ENCODE measurements around the gene PTPRT. TPM values are rescaled to one million over a fixed set of nuclear protein-coding genes. Genes with fewer than 3 reads are reported as not detected.

PTPRT gene
- polyA plus RNA-seq, 1 of the 3 experiments (the other 2 are of a cell fraction): not detected

DNA sequence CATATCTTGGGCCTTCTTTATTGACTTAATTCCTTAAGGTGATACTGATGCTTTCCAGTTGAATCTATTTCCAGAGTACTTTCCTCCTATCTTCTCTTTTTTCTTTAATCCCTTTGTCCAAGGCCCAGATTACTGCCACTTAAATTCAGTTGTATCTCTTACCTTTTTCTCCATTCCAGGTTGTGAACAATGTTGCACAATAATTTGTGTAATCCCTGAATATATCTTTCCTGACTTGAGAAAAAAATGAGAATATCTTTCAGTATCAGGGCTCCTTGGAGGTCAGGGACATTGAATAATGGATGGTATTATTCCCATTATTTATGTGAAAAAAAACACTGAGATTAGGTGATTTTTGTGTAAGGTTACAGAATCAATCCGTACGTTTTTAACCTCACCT lies 683.3 kb downstream of the PTPRT start:
- DNase-seq: no peak
- Histone ChIP-seq H3K79me2 (ENCODE audit: insufficient read depth) (no peaks in the 10 kb centered on the region), H3K9ac (no peak overlapping the region), H3K36me3 (replicated peaks in 1 of 2; ENCODE audit: control insufficient read depth in 1 of 2, insufficient read depth in 2 of 2, low read length in 1 of 2) (no peaks in the 10 kb centered on the region), H3K9me2 (peaks cover 4% of the 10 kb centered on the region; the same call in 1 of the 2 replicates), H4K20me1 (ENCODE audit: insufficient read depth) (no peaks in the 10 kb centered on the region), H3K4me1 (ENCODE audit: control insufficient read depth in 1 of 2, insufficient read depth in 2 of 2, low read depth in 1 of 2, low read length in 1 of 2) (peaks cover 0 to 2% of the 10 kb centered on the region in 2 experiments; a peak in 1 of 4 replicates), H3K4me2 (no peak overlapping the region), H2AFZ (ENCODE audit: low read depth) (no peak overlapping the region), H3K9me3 (0 out of 2 replicates have a peak, but pooled peaks cover 3% of the 10 kb centered on the region), H3K27ac (ENCODE audit: low read depth in 2 of 2, low read length in 1 of 2) (no peak overlapping the region), H3K27me3 (ENCODE audit: insufficient read depth) (no peaks in the 10 kb centered on the region), H3K4me3 (ENCODE audit: low read depth in 2 of 2, low read length in 1 of 2) (no peak overlapping the region), H3F3A (replicated peaks; ENCODE audit: insufficient read depth) (no peaks in the 10 kb centered on the region)
- TF ChIP-seq MEF2A (IDR thresholded peaks at IDR 0.05; ENCODE audit: borderline replicate concordance, low read depth) (no peak), CHD2 (IDR thresholded peaks at IDR 0.05; ENCODE audit: low read length, partially characterized antibody) (no peak), POLR2AphosphoS5 (IDR thresholded peaks at IDR 0.05; ENCODE audit: low read depth, low read length) (no peak), RFX5 (IDR thresholded peaks at IDR 0.05; ENCODE audit: low read length) (no peak), TAF1 (IDR thresholded peaks at IDR 0.05; ENCODE audit: borderline replicate concordance, low read depth, low read length) (no peak), GATA2 (CRISPR knock-in tag; IDR thresholded peaks at IDR 0.05) (no peak), NFIC (IDR thresholded peaks at IDR 0.05; ENCODE audit: borderline replicate concordance) (no peak), NRF1 (IDR thresholded peaks at IDR 0.05; ENCODE audit: low read depth, low read length) (no peak), PBX3 (IDR thresholded peaks at IDR 0.05) (no peak), TEAD4 (IDR thresholded peaks at IDR 0.05; ENCODE audit: borderline replicate concordance, insufficient read depth) (no peak)
- TF ChIP-seq, protein P1, sequence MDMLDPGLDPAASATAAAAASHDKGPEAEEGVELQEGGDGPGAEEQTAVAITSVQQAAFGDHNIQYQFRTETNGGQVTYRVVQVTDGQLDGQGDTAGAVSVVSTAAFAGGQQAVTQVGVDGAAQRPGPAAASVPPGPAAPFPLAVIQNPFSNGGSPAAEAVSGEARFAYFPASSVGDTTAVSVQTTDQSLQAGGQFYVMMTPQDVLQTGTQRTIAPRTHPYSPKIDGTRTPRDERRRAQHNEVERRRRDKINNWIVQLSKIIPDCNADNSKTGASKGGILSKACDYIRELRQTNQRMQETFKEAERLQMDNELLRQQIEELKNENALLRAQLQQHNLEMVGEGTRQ (IDR thresholded peaks at IDR 0.05; ENCODE audit: borderline replicate concordance, low read depth, low read length): no peak
- TF ChIP-seq, protein P2, sequence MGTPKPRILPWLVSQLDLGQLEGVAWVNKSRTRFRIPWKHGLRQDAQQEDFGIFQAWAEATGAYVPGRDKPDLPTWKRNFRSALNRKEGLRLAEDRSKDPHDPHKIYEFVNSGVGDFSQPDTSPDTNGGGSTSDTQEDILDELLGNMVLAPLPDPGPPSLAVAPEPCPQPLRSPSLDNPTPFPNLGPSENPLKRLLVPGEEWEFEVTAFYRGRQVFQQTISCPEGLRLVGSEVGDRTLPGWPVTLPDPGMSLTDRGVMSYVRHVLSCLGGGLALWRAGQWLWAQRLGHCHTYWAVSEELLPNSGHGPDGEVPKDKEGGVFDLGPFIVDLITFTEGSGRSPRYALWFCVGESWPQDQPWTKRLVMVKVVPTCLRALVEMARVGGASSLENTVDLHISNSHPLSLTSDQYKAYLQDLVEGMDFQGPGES (IDR thresholded peaks at IDR 0.05; ENCODE audit: low read depth, low read length): no peak
- ChIA-PET POLR2A (no interaction called here), CTCF (no interaction called here)
- 14% methylated on average over 2 of the region's 2 CpGs for WGBS (ENCODE audit: low lambda C conversion rate)

- Histone ChIP-seq H3K9me3 (0 out of 2 replicates have a peak, but pooled peaks cover 3% of the 10 kb centered on the region), H3K4me1 (ENCODE audit: control insufficient read depth in 1 of 2, insufficient read depth in 2 of 2, low read depth in 1 of 2, low read length in 1 of 2) (no peaks in the 10 kb centered on the region), H3K4me2 (no peak overlapping the region), H3K27me3 (ENCODE audit: insufficient read depth) (no peaks in the 10 kb centered on the region), H3K27ac (ENCODE audit: low read depth in 2 of 2, low read length in 1 of 2) (no peak overlapping the region), H3K9me2 (peaks cover 4% of the 10 kb centered on the region; the same call in 1 of the 2 replicates), H4K20me1 (ENCODE audit: insufficient read depth) (no peaks in the 10 kb centered on the region), H2AFZ (ENCODE audit: low read depth) (no peak overlapping the region), H3K9ac (no peak overlapping the region), H3F3A (replicated peaks; ENCODE audit: insufficient read depth) (no peaks in the 10 kb centered on the region), H3K36me3 (replicated peaks in 1 of 2; ENCODE audit: control insufficient read depth in 1 of 2, insufficient read depth in 2 of 2, low read length in 1 of 2) (no peaks in the 10 kb centered on the region), H3K79me2 (ENCODE audit: insufficient read depth) (no peaks in the 10 kb centered on the region), H3K4me3 (ENCODE audit: low read depth in 2 of 2, low read length in 1 of 2) (no peak overlapping the region)
- CTCF ChIA-PET: no interaction called here
- POLR2A ChIA-PET: no interaction called here
- DNase-seq: no peak
- TF ChIP-seq MEF2A (IDR thresholded peaks at IDR 0.05; ENCODE audit: borderline replicate concordance, low read depth) (no peak), RXRA (IDR thresholded peaks at IDR 0.05; ENCODE audit: borderline replicate concordance, low read depth) (no peak), CTCF (IDR thresholded peaks at IDR 0.05) (no peak), FOSL2 (IDR thresholded peaks at IDR 0.05; ENCODE audit: borderline replicate concordance, low read depth) (no peak), CHD2 (IDR thresholded peaks at IDR 0.05; ENCODE audit: low read length, partially characterized antibody) (no peak), EP300 (IDR thresholded peaks at IDR 0.05; ENCODE audit: borderline replicate concordance in 1 of 2, low read depth in 1 of 2, low read length in 1 of 2) (no peak), SMC3 (IDR thresholded peaks at IDR 0.05; ENCODE audit: low read depth, low read length) (no peak), EZH2phosphoT487 (IDR thresholded peaks at IDR 0.05; ENCODE audit: borderline replicate concordance, low read depth) (no peak), USF1 (IDR thresholded peaks at IDR 0.05; ENCODE audit: borderline replicate concordance, low read depth) (no peak), TAF1 (IDR thresholded peaks at IDR 0.05; ENCODE audit: borderline replicate concordance, low read depth, low read length) (no peak)
These were observed 687.1 kb downstream of the PTPRT start for GRCh38 chr20:42502591-42502990.

All from SK-N-SH (cell line).